Left lung (tissue), 14 donors: ENCODE data around the gene CFAP58. TPM values are rescaled to one million over a fixed set of nuclear protein-coding genes. Genes with fewer than 3 reads are reported as not detected.

Experiments
- ATAC-seq: fragments of 200-7000 bp; cut with Tn5 transposase; one replicate; pipeline ENCODE4 v1.9.1; 2020; ENCODE audit warnings: moderate library complexity
- DNase-seq, 4 donors: peaks; one replicate each; pipeline ENCODE4 v3.0.0-alpha.2; 2013 to 2020
- H3K27ac ChIP-seq, 2 donors: fragments of 200-600 bp; sonication (generic) in 1 of 2; one replicate each; pipeline versions ENCODE4 v1.5.0 to v1.8.0; 2020 to 2021
- H3K27me3 ChIP-seq, 2 donors: fragments of 200-600 bp; sonication (generic) in 1 of 2; one replicate each; pipeline versions ENCODE4 v1.5.0 to v1.8.0; 2020 to 2021
- H3K36me3 ChIP-seq, 2 donors: fragments of 200-600 bp; sonication (generic) in 1 of 2; one replicate each; pipeline versions ENCODE4 v1.5.0 to v1.8.0; 2020 to 2021
- H3K4me1 ChIP-seq, 2 donors: fragments of 200-600 bp; one replicate each; pipeline ENCODE4 v1.8.0; 2021
- H3K4me3 ChIP-seq, 2 donors: fragments of 200-600 bp; sonication (generic) in 1 of 2; one replicate each; pipeline versions ENCODE4 v1.5.0 to v1.8.0; 2020 to 2021; ENCODE audit warnings: mild to moderate bottlenecking in 1 of 2
- H3K9me3 ChIP-seq, 2 donors: fragments of 200-600 bp; sonication (generic) in 1 of 2; one replicate each; pipeline versions ENCODE4 v1.5.0 to v1.8.0; 2020 to 2021
- intact Hi-C, 2 donors: fragments of 100-400 bp; cut with DNase I; formaldehyde crosslinking; loops; one replicate each; pipeline versions ENCODE4 v1.11.2 to v1.14.2; 2022
- long read RNA-seq, 12 donors: library from polyadenylated mRNA in 2 of 12; unstranded in 2 of 12; transcript quantifications; one replicate each; pipeline ENCODE4 v2.0.0 and lab custom pipeline, GENCODE V29; 2019 to 2026
- polyA plus RNA-seq, 6 donors: library from polyadenylated mRNA; unstranded; fragments of 120-200 nt; gene quantifications; one replicate each; pipeline ENCODE4 v1.2.1, GENCODE V29; 2013; ENCODE audit not compliant: insufficient read length in 6 of 6
- total RNA-seq, 2 donors: library from RNA; stranded (reverse); fragmentation: NEBNext Ultra II Directional; extraction: Animal tissue kit (Norgen Biotek cat#: 25700); gene quantifications; one replicate each; pipeline ENCODE4 v1.2.1, GENCODE V29; 2021
- TF ChIP-seq, protein P1 (sequence below), 2 donors: fragments of 200-600 bp; sonication (generic) in 1 of 2; IDR thresholded peaks; one replicate each; pipeline versions ENCODE4 v1.5.0 to v1.8.0; 2021; ENCODE audit warnings: antibody characterized with exemption in 2 of 2
- donor health status: DM: no; HTN: yes; CAD: no.
- donor health status: DM: no; HTN: no; CAD: no.

CFAP58 gene, protein sequence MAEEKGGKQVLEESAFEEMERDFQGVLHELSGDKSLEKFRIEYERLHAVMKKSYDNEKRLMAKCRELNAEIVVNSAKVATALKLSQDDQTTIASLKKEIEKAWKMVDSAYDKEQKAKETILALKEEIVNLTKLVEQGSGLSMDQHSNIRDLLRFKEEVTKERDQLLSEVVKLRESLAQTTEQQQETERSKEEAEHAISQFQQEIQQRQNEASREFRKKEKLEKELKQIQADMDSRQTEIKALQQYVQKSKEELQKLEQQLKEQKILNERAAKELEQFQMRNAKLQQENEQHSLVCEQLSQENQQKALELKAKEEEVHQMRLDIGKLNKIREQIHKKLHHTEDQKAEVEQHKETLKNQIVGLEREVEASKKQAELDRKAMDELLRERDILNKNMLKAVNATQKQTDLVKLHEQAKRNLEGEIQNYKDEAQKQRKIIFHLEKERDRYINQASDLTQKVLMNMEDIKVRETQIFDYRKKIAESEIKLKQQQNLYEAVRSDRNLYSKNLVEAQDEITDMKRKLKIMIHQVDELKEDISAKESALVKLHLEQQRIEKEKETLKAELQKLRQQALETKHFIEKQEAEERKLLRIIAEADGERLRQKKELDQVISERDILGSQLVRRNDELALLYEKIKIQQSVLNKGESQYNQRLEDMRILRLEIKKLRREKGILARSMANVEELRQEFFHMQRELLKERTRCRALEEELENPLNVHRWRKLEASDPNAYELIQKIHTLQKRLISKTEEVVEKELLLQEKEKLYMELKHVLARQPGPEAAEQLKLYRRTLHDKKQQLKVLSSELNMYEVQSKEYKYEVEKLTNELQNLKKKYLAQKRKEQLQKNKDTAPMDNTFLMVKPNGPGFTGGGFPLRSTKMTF
- total RNA-seq: under 1 TPM; 0.29 to 0.79 TPM
- 1 to 10 TPM; 1.2 to 2.2 (median 1.8) TPM for polyA plus RNA-seq
- long read RNA-seq, donor 1: 0 reads
- long read RNA-seq, donor 2: 0 reads
- long read RNA-seq, donor 3: 0 reads
- long read RNA-seq, donor 4: 0 reads
- long read RNA-seq, donor 5: 0 reads
- long read RNA-seq, donor 6: 0 reads
- long read RNA-seq, donor 7: 0 reads
- long read RNA-seq, donor 8: 0 reads
- long read RNA-seq, donor 9: 0 reads
- long read RNA-seq, donor 10: 0 reads
- long read RNA-seq, donor 11: 0 reads
- long read RNA-seq, donor 12: 0 reads

DNA sequence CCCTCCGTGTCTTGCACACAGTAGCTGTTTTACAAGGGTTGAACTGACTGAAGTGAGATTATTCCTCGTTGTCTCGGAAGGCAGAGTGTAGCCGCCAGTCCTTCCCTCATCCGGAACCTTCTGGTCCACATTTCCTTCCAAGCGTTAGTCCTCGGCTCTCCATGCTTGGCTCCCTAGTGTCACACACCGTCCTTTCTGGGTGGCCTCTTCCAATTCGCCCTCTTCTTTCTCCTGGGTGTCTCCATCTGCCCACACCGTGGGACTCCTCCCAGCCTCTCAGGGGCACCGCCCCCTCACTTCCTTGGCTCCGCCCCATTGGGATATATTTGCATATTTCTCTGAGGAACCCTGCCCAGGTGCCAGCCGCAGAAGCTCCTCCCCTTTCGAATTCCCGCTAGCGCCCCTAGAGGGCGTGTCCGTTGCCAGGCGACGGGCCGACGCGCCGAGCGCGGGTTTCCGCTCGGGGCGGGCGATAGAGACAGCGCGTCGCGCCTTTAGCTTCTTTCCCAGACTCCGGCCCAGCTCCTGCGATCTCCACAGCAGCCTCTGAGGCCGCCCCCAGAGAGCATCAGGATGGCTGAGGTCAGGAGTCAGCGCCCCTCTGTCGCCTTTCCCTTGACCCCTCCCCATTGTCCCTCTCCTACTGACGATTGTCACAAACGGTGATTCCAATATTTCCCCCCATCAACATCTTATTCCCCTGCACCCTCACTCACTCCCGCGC, at the start of gene CFAP58:
CFAP58 (plus strand) TSS at position 509 of the 724 bp plus-strand sequence; CDS start at position 574, 65 bp downstream.
- ATAC-seq: peak; percentile 86

DNA sequence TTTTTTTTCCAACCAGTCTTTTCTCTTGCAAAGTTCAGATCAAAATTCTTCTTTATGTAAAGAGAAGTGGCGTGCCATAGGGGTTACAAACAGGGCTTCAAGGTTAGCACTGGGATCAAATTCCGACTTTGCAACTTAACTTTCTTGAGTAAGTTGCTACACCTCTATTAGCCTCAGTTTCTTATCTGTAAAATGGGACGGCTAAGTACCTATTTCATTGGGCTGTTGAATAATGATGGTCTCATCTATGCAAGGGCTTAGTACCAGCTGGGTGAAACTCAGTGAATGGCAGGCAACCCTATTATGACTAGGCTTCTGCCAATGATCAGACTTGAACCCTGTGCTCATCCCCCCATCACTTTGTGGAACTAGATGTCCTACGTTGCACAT, 49.3 kb upstream of the CFAP58 start:
- Histone ChIP-seq H3K36me3 (peaks cover 0 to 18% of the 10 kb centered on the region in 2 donors), H3K27me3 (no peaks in the 10 kb centered on the region), H3K27ac (no peak overlapping the region), H3K9me3 (no peaks in the 10 kb centered on the region), H3K4me1 (peaks cover 5 to 45% of the 10 kb centered on the region in 2 donors), H3K4me3 (no peak overlapping the region)
- ATAC-seq (no peak), DNase-seq (no peak)
- TF ChIP-seq, protein P1, sequence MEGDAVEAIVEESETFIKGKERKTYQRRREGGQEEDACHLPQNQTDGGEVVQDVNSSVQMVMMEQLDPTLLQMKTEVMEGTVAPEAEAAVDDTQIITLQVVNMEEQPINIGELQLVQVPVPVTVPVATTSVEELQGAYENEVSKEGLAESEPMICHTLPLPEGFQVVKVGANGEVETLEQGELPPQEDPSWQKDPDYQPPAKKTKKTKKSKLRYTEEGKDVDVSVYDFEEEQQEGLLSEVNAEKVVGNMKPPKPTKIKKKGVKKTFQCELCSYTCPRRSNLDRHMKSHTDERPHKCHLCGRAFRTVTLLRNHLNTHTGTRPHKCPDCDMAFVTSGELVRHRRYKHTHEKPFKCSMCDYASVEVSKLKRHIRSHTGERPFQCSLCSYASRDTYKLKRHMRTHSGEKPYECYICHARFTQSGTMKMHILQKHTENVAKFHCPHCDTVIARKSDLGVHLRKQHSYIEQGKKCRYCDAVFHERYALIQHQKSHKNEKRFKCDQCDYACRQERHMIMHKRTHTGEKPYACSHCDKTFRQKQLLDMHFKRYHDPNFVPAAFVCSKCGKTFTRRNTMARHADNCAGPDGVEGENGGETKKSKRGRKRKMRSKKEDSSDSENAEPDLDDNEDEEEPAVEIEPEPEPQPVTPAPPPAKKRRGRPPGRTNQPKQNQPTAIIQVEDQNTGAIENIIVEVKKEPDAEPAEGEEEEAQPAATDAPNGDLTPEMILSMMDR (IDR thresholded peaks at IDR 0.05): no peak
- intact Hi-C loops: no loop called here

More for the DNA sequence above, at the start of gene CFAP58:
- Histone ChIP-seq H3K27ac (peak within 1 kb of the TSS in 1 of 2 donors; percentile 96), H3K9me3 (no peaks in the 10 kb centered on the region), H3K27me3 (no peaks in the 10 kb centered on the region), H3K4me1 (peaks cover 15 to 66% of the 10 kb centered on the region in 2 donors), H3K36me3 (no peaks in the 10 kb centered on the region), H3K4me3 (peak within 1 kb of the TSS; percentile 27 to 47)
- DNase-seq: peak; percentile 85 to 98 (median 95)
- intact Hi-C loops: loop anchor here in 1 of 2 donors (5.0 kb wide), 1 partner anchor 56 kb away; no protein-coding TSS in a partner anchor
- TF ChIP-seq, protein P1 (IDR thresholded peaks at IDR 0.05): peak; percentile 52 to 76

DNA sequence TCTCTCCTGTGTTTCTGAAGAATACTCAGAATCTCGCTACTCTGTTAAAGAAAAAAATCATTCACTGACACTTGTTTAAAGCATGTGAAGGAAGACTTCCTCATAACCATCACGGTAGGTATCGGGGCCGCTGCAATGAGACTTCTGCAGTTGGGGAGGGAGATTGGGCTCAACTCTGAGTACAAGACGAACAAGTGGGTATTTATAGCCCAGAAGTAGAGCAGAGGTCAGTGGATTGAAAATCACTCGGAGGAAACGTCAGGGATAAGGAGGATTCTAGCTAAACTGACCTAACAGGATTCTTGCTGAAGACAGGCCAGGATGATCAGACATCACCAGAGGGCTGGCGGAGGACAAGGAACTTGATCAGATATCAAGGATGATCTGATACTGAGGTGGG, 48.7 kb upstream of the CFAP58 start:
- H3K27ac ChIP-seq: no peak overlapping the region
- no peak for ATAC-seq
- intact Hi-C loops: no loop called here

DNA sequence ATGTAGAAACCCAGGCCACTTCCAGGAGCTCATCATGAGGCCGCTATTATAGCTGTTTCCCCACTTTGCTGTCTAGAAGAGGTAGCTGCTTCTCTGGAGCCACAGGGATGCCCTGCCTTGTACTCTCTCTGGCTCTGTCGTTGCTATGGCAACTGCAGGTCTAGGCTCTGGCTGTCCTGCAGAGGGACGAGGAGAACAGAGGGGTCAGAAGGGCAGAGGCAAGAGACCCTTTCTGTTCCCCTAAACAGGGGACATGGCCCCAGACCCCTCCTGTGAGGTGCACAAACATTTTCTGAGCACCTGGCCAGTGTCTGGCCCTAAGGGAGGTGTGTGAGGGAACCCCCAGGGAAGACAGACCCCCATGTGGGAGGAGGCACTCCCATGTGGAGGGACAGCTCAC, 46.7 kb upstream of the CFAP58 start:
- ATAC-seq (no peak), DNase-seq (no peak)
- no peak overlapping the region for H3K27ac ChIP-seq
- no peaks in the 10 kb centered on the region for H3K9me3 ChIP-seq
- intact Hi-C loops: no loop called here
- peaks cover 0 to 43% of the 10 kb centered on the region in 2 donors for H3K36me3 ChIP-seq
- H3K4me3 ChIP-seq: no peak overlapping the region
- H3K27me3 ChIP-seq: no peaks in the 10 kb centered on the region
- peaks cover 0 to 41% of the 10 kb centered on the region in 2 donors for H3K4me1 ChIP-seq
- TF ChIP-seq, protein P1 (IDR thresholded peaks at IDR 0.05): no peak

More for the DNA sequence above, 48.7 kb upstream of the CFAP58 start:
- no peak for DNase-seq
- TF ChIP-seq, protein P1 (IDR thresholded peaks at IDR 0.05): no peak
- H3K36me3 ChIP-seq: peaks cover 0 to 24% of the 10 kb centered on the region in 2 donors
- H3K27me3 ChIP-seq: no peaks in the 10 kb centered on the region
- no peak overlapping the region for H3K4me3 ChIP-seq
- H3K4me1 ChIP-seq: peaks cover 0 to 45% of the 10 kb centered on the region in 2 donors
- H3K9me3 ChIP-seq: no peaks in the 10 kb centered on the region
